Kidney capillary endothelial cell (primary cell): Measurements from ENCODE around the gene TJAP1.

Experiments used
- DNase-seq: peaks from one replicate; pipeline ENCODE4 v3.0.0-alpha.2; 2018; ENCODE audit warnings: low spot score

The TJAP1 gene, protein sequence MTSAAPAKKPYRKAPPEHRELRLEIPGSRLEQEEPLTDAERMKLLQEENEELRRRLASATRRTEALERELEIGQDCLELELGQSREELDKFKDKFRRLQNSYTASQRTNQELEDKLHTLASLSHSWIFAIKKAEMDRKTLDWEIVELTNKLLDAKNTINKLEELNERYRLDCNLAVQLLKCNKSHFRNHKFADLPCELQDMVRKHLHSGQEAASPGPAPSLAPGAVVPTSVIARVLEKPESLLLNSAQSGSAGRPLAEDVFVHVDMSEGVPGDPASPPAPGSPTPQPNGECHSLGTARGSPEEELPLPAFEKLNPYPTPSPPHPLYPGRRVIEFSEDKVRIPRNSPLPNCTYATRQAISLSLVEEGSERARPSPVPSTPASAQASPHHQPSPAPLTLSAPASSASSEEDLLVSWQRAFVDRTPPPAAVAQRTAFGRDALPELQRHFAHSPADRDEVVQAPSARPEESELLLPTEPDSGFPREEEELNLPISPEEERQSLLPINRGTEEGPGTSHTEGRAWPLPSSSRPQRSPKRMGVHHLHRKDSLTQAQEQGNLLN

GRCh38 chr6:43477235-43478007 lies at the start of gene TJAP1:
Gene TJAP1, plus strand, starts transcription at chr6:43477570. Its CDS starts 21,432 bp downstream, at chr6:43499002.
- DNase-seq: peak; percentile 62

DNA sequence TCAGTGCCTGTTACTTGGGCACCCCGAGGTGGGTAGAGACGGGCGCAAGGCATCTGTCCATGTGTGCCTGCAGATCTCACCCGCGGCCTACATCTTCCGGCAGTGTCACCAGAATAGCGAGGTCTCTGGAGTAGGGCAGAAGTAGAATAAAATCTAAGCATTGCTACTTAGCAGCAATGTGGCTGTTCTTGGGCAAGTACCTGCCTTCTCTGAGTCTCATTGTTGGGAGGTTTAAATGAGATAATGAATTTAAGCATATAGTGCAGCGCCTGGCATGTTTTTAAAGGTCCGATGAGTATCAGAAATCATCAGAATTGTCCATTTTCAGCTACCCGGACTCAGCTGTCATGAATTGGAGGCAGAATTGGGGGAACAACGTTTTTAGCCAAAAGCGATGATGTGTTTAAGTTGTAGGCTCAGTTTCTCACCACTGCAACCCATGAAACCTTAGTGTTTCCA lies 49.2 kb upstream of the TJAP1 start:
- DNase-seq: peak; percentile 26

DNA sequence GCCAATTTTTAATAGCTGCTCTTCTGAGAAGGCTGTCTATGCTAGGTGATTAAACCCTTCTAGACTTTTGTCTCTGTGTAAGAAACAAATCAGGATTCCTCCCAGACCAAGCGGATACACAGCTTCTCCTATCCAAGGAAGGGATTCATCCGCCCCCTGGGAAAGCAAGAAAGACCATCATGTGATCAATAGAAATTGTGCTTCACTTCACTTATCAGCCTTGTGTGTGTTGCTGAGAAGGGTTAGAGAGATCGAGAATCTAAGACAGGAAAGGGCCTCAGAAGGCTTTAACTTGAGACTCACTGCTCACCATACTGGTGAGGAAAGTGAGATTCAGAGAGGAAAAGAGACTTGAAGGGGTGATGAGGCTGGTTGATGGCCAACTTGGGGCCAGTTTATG lies 48.5 kb upstream of the TJAP1 start:
- DNase-seq: peak; percentile 3

DNA sequence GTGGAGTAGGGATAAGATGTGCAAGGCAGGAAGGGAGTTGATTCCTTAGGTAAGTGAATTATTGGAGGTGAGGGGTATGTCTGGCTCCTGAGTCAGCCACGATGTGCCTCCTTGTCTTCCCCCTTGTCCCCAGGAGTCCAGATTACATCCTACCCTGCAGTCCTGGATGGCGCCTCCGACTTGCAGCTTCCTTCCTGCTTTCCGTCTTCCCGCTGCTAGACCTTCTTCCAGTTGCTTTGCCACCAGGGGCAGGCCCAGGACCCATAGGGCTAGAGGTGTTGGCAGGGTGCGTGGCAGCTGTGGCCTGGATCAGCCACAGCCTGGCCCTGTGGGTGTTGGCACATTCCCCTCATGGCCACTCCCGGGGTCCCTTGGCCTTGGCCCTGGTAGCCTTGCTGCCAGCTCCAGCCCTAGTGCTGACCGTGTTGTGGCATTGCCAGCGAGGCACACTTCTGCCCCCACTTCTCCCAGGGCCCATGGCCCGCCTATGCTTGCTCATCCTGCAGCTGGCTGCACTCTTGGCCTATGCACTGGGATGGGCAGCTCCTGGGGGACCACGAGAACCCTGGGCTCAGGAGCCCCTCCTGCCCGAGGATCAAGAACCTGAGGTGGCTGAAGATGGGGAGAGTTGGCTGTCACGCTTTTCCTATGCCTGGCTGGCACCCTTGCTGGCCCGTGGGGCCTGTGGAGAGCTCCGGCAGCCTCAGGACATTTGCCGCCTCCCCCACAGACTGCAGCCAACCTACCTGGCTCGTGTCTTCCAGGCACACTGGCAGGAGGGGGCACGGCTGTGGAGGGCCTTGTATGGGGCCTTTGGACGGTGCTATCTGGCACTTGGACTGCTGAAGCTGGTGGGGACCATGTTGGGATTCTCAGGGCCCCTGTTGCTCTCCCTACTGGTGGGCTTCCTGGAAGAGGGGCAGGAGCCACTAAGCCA lies 45.1 kb upstream of the TJAP1 start:
- DNase-seq: no peak

GRCh38 chr6:43433148-43433547 lies 44.2 kb upstream of the TJAP1 start:
- no peak for DNase-seq

DNA sequence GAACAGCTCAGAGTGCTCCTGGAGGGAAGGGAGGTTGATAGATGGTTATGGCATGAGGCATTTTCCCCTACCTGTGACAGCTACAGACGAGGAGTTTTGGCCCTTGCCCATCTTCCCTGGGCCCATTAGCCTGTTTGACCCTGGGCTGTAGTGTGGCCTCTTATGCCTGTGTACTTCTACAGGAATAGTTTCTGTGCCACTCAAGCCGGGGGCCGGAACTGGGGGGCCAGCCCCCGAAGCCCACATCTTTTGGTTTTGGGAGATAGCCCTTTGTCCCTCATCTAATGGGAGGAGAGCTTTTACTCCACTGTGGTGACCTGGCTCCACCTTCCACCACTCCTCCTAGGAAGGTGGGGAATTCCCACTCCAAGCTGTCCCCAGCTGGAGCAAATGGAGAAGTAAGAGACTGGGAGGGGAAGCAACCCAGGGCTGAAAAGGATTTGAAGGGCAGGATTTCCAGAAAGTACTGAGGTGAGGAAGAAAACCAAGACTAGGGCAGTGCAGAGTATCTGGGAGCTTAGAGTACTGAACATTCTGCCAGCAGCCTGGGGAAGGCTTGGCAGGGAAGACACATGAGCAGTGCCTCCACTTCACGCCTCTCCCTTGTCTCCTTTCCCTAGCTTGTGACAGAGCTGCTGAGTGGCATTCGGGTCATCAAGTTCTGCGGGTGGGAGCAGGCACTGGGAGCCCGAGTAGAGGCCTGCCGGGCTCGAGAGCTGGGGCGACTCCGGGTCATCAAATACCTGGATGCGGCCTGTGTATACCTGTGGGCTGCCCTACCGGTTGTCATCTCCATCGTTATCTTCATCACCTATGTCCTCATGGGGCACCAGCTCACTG lies 43.1 kb upstream of the TJAP1 start:
- no peak for DNase-seq

GRCh38 chr6:43434943-43435342 lies 42.4 kb upstream of the TJAP1 start:
- DNase-seq: no peak

DNA sequence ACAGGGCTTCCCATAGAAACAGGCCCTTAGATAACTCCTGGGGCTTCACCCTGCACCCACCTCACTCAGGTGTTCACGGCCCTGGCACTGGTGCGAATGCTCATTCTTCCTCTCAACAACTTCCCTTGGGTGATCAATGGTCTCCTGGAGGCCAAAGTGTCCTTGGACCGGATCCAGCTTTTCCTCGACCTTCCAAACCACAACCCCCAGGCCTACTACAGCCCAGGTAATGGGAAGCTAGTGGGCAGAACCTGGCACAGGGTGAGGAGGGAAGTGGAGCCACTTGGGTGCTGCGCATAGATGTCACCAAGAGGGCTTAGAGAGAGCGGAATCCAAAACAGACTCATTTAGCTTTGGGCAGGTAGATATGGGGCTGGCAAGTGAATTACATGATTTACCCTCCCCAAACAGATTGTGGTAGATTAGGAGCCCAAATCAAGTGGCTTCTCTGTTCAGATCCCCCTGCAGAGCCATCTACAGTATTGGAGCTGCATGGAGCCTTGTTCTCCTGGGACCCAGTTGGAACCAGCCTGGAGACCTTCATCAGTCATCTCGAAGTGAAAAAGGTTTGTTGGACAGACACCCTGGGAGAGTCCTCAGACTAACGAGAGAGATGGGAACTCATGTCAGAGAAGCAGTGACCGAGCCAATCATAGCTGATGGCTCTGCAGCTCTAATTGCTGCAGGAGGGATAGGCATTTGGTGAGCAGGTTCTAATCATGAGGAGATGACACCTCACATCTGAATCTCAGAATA lies 41.5 kb upstream of the TJAP1 start:
- DNase-seq: no peak

DNA sequence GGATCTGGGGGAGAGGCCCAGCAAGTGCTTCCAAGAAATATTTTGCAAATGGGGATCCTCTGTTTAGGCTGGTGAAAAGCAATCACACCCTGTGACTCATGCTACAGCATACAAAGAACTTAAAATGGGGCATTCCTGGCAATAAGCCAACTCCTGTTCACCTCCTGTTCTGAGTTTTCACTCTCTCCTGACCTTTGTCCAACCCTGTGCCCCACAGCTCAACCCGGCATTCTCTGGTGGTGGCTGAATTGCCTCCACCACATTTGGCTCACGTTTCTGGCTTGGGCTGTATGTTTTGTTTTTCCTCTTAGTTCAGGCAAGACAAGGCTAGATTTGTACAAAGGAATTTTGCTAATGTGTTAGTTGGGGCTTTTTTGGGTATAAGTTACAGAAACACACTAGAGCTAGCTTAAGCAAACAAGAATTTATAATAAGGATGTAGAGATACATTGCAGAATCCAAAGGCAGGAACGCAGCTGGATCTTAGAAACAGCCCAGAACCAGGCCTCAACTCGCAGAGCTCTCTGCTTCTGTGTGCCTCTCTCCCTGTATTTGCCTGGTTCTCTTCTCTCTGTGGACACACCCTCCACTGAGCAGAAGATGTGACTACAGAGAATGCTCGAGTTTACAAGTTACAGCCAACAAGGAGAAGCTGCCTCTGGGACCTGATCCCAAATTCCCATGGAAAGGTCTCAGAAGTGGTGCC lies 40.6 kb upstream of the TJAP1 start:
- DNase-seq: peak; percentile 14

DNA sequence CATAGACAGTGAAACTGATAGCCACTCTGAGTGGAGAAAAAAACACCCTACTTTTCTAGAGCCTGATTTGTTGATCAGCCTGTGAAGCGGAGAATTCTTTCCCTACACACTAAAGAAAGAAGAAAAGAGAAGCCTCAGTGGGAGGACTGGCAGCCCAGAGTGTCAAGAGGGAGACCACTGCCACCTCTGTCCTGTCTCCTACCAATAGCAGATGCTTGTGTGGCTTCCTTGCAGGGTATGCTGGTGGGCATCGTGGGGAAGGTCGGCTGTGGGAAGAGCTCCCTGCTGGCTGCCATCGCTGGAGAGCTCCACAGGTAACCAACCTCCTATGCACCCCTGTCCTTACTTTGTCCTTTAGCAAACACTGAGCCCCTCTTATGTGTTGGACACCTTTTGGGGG lies 39.7 kb upstream of the TJAP1 start:
- DNase-seq: no peak

DNA sequence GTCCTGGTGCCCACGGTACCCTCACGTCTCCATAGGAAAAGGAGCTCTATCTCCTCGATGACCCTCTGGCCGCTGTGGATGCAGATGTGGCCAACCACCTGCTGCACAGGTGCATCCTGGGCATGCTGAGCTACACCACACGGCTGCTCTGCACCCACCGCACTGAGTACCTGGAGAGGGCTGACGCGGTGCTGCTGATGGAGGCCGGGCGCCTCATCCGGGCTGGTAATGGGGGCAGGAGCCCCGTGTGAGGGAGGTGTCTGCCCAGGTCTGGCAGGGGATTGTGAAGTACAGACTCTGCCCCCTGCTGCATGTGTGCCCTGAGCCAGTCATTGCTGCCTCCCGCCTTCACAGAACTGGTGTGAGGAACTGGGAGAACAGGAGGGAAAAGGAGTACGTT lies 34.4 kb upstream of the TJAP1 start:
- no peak for DNase-seq

GRCh38 chr6:43444036-43444435 lies 33.3 kb upstream of the TJAP1 start:
- DNase-seq: no peak

DNA sequence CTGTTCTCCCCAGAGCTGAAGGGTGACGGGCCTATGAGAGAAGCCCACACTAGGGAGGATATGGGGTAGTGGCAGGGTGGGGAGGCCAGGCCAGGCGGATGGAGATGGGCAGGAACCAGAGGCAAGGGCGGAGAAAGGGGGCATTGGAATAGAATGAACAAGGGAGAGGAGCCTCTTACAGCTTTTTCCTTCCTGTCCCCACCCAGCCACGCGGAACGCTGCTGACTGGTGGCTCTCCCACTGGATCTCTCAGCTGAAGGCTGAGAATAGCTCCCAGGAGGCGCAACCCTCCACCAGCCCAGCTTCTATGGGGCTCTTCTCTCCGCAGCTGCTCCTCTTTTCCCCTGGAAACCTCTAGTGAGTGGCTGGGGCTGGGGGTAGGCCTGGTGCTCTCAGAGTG lies 32.8 kb upstream of the TJAP1 start:
- DNase-seq: no peak

DNA sequence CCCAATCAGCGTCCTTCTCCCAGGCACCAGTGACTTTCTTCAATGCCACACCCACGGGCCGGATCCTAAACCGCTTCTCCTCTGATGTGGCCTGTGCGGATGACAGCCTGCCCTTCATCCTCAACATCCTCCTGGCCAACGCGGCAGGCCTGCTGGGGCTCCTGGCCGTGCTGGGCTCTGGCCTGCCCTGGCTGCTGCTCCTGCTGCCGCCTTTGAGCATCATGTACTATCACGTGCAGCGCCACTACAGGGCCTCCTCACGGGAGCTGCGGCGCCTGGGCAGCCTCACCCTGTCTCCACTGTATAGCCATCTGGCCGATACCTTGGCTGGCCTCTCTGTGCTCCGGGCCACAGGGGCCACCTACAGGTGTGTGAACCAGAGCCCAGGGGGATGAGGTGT lies 31.8 kb upstream of the TJAP1 start:
- no peak for DNase-seq

- DNase-seq: no peak
Observed at GRCh38 chr6:43447604-43448003, 29.8 kb upstream of the TJAP1 start.

- DNase-seq: no peak
Observed at GRCh38 chr6:43448916-43449315, 28.5 kb upstream of the TJAP1 start.

GRCh38 chr6:43450699-43451131 lies 26.7 kb upstream of the TJAP1 start:
- DNase-seq: no peak

DNA sequence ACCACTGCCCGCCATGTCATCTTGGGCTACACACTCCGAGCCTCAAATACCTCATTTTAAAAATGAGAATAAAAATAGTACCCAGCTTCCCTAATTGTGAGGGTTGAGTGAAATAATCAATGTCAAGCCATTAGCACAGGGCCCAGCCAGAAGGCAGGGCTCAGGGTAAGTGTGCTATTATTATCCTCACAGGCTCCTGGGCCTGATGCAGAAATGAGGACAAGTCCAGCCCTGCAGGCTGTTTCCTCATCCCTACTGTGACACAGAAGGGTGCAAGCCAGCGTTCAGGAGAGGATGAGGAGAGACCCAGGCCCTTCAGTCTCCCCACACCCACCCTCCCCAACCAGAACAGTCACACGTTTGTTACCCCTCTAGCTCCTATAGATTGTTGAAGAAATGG lies 26.0 kb upstream of the TJAP1 start:
- DNase-seq: no peak

- no peak for DNase-seq
Observed at GRCh38 chr6:43451939-43452338, 25.4 kb upstream of the TJAP1 start.

DNA sequence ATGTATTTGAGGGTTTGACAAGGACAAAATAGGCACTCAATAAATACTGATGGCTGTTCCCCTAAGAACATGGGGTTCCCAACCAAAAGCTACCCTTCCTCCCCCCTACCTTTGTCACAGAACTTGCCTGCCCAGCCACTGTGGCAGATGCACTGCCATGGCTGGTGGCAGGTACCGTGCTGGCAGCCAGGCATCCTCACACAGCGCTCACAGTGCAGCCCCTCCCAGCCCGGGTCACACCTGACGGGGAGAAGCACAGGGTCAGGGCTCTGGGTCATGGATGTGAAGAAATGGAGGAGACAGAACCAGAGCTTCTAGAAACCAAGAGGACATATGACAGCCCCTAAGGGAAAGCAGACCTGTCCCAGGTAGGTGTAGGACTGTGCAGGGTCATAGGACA lies 24.5 kb upstream of the TJAP1 start:
- DNase-seq: no peak
